Naive B cell (primary cell): ENCODE measurements around the gene ERO1B. TPM values are rescaled to one million over a fixed set of nuclear protein-coding genes. Genes with fewer than 3 reads are reported as not detected.

Experiments used
- ATAC-seq, 2 donors: fragments of 150-1000 bp; cut with Tn5 transposase; 2 replicates each; pipeline ENCODE4 v1.10.0; 2021; ENCODE audit warnings: low read depth in 2 of 2, mild to moderate bottlenecking in 2 of 2, moderate library complexity in 2 of 2
- DNase-seq: peaks from one replicate; pipeline ENCODE4 v3.0.0; 2022
- H3K27ac Mint-ChIP-seq, 6 donors: one replicate each; pipeline ENCODE4 v1.8.0; 2020 to 2022; ENCODE audit warnings: mild to moderate bottlenecking in 6 of 6, mixed read lengths in 6 of 6, moderate library complexity in 5 of 6, inconsistent platforms in 2 of 6
- H3K27me3 Mint-ChIP-seq, 3 donors: one replicate each; pipeline ENCODE4 v1.8.0; 2021 to 2022; ENCODE audit warnings: mixed read lengths in 3 of 3, mild to moderate bottlenecking in 1 of 3
- H3K36me3 Mint-ChIP-seq, 2 donors: one replicate each; pipeline ENCODE4 v1.8.0; 2020 to 2022; ENCODE audit warnings: mixed read lengths in 2 of 2, inconsistent platforms in 1 of 2, mild to moderate bottlenecking in 1 of 2
- H3K4me1 Mint-ChIP-seq, 3 donors: one replicate each; pipeline ENCODE4 v1.8.0; 2020 to 2022; ENCODE audit warnings: mixed read lengths in 3 of 3, inconsistent platforms in 1 of 3, mild to moderate bottlenecking in 1 of 3, moderate library complexity in 1 of 3
- H3K4me3 Mint-ChIP-seq, 8 donors: one replicate each; pipeline ENCODE4 v1.8.0; 2020 to 2022; ENCODE audit warnings: mild to moderate bottlenecking in 8 of 8, mixed read lengths in 8 of 8, moderate library complexity in 8 of 8, inconsistent platforms in 2 of 8
- H3K9me3 Mint-ChIP-seq, 7 donors: one replicate each; pipeline ENCODE4 v1.8.0; 2020 to 2022; ENCODE audit warnings: mixed read lengths in 7 of 7, mild to moderate bottlenecking in 5 of 7, inconsistent platforms in 2 of 7, moderate library complexity in 1 of 7
- polyA plus RNA-seq, 6 donors: library from polyadenylated mRNA; unstranded; fragments of 300-500 nt; fragmentation: Illumina TruSeq; gene quantifications; one replicate each; pipeline ENCODE4 v1.2.3, GENCODE V29; 2021; ENCODE audit warnings: low read depth in 6 of 6

Gene ERO1B
- polyA plus RNA-seq, 6 donors from 2014 or later: 2.6 to 6.3 (median 5.3) TPM

- H3K27me3 Mint-ChIP-seq: no peaks in the 10 kb centered on the region
- no peak overlapping the region for H3K4me3 Mint-ChIP-seq
- no peak overlapping the region for H3K27ac Mint-ChIP-seq
- H3K9me3 Mint-ChIP-seq: peaks cover 6 to 34% (median 22%) of the 10 kb centered on the region in 7 donors
- ATAC-seq: no peak
- peaks cover 16 to 27% of the 10 kb centered on the region in 2 donors for H3K36me3 Mint-ChIP-seq
- H3K4me1 Mint-ChIP-seq: peaks cover 0 to 7% (median 0%) of the 10 kb centered on the region in 3 donors
- no peak for DNase-seq
These were observed 96.1 kb downstream of the ERO1B start for GRCh38 chr1:236185687-236186086.

GRCh38 chr1:236181059-236181458 lies 100.7 kb downstream of the ERO1B start:
- Mint-ChIP-seq H3K9me3 (no peaks in the 10 kb centered on the region), H3K27ac (no peak overlapping the region), H3K27me3 (no peaks in the 10 kb centered on the region), H3K4me1 (peaks cover 0 to 6% (median 0%) of the 10 kb centered on the region in 3 donors), H3K36me3 (no peaks in the 10 kb centered on the region), H3K4me3 (no peak overlapping the region)
- ATAC-seq: no peak
- no peak for DNase-seq

GRCh38 chr1:236179634-236180033 lies 102.1 kb downstream of the ERO1B start:
- H3K4me3 Mint-ChIP-seq: no peak overlapping the region
- ATAC-seq (no peak), DNase-seq (no peak)
- H3K9me3 Mint-ChIP-seq: no peaks in the 10 kb centered on the region
- H3K4me1 Mint-ChIP-seq: peaks cover 4 to 11% (median 10%) of the 10 kb centered on the region in 3 donors
- no peak overlapping the region for H3K27ac Mint-ChIP-seq
- no peaks in the 10 kb centered on the region for H3K27me3 Mint-ChIP-seq
- H3K36me3 Mint-ChIP-seq: peaks cover 0 to 3% of the 10 kb centered on the region in 2 donors

- ATAC-seq: no peak
- no peak overlapping the region for H3K27ac Mint-ChIP-seq
- no peaks in the 10 kb centered on the region for H3K9me3 Mint-ChIP-seq
These were observed 105.1 kb downstream of the ERO1B start for GRCh38 chr1:236176337-236177336.

GRCh38 chr1:236175642-236176336 lies 106.0 kb downstream of the ERO1B start:
- peak overlapping the region in 2 of 6 donors; percentile 8 to 35 for H3K27ac Mint-ChIP-seq
- H3K36me3 Mint-ChIP-seq: peaks cover 0 to 7% of the 10 kb centered on the region in 2 donors
- peak overlapping the region in 1 of 8 donors; percentile 53 for H3K4me3 Mint-ChIP-seq

More at GRCh38 chr1:236176337-236177336, 105.1 kb downstream of the ERO1B start:
- H3K27me3 Mint-ChIP-seq: no peaks in the 10 kb centered on the region
- DNase-seq: no peak
- peak overlapping the region in 1 of 8 donors; percentile 53 for H3K4me3 Mint-ChIP-seq
- H3K4me1 Mint-ChIP-seq: peaks cover 4 to 12% (median 11%) of the 10 kb centered on the region in 3 donors
- peaks cover 0 to 7% of the 10 kb centered on the region in 2 donors for H3K36me3 Mint-ChIP-seq

GRCh38 chr1:236173174-236173767 lies 108.5 kb downstream of the ERO1B start:
- no peaks in the 10 kb centered on the region for H3K9me3 Mint-ChIP-seq
- ATAC-seq (no peak), DNase-seq (no peak)
- H3K27me3 Mint-ChIP-seq: no peaks in the 10 kb centered on the region
- H3K27ac Mint-ChIP-seq: peak overlapping the region in 1 of 6 donors; percentile 91
- peaks cover 0 to 7% of the 10 kb centered on the region in 2 donors for H3K36me3 Mint-ChIP-seq
- H3K4me1 Mint-ChIP-seq: peaks cover 4 to 12% (median 11%) of the 10 kb centered on the region in 3 donors
- H3K4me3 Mint-ChIP-seq: peak overlapping the region in 1 of 8 donors; percentile 42

More at GRCh38 chr1:236175642-236176336, 106.0 kb downstream of the ERO1B start:
- no peak for DNase-seq
- no peak for ATAC-seq
- Mint-ChIP-seq H3K9me3 (no peaks in the 10 kb centered on the region), H3K27me3 (no peaks in the 10 kb centered on the region), H3K4me1 (peaks cover 4 to 12% (median 11%) of the 10 kb centered on the region in 3 donors)

- Mint-ChIP-seq H3K27me3 (no peaks in the 10 kb centered on the region), H3K9me3 (no peaks in the 10 kb centered on the region), H3K36me3 (peaks cover 0 to 7% of the 10 kb centered on the region in 2 donors), H3K4me1 (peaks cover 4 to 12% (median 11%) of the 10 kb centered on the region in 3 donors), H3K27ac (no peak overlapping the region), H3K4me3 (no peak overlapping the region)
- no peak for ATAC-seq
- DNase-seq: no peak
These were observed 109.6 kb downstream of the ERO1B start for GRCh38 chr1:236172041-236172579.

- H3K4me1 Mint-ChIP-seq: peaks cover 4 to 9% (median 6%) of the 10 kb centered on the region in 3 donors
- ATAC-seq: no peak
- no peak overlapping the region for H3K4me3 Mint-ChIP-seq
- H3K36me3 Mint-ChIP-seq: peaks cover 0 to 12% of the 10 kb centered on the region in 2 donors
- H3K27ac Mint-ChIP-seq: peak overlapping the region in 1 of 6 donors; percentile 49
- H3K9me3 Mint-ChIP-seq: peaks cover 3 to 6% (median 5%) of the 10 kb centered on the region in 7 donors
- H3K27me3 Mint-ChIP-seq: no peaks in the 10 kb centered on the region
- no peak for DNase-seq
These were observed 112.9 kb downstream of the ERO1B start for GRCh38 chr1:236168716-236169429.

- peaks cover 5 to 19% of the 10 kb centered on the region in 2 donors for H3K36me3 Mint-ChIP-seq
- H3K27ac Mint-ChIP-seq: peak overlapping the region in 1 of 6 donors; percentile 13
- ATAC-seq: no peak
- DNase-seq: no peak
- H3K27me3 Mint-ChIP-seq: no peaks in the 10 kb centered on the region
- peaks cover 8 to 18% (median 16%) of the 10 kb centered on the region in 7 donors for H3K9me3 Mint-ChIP-seq
- H3K4me1 Mint-ChIP-seq: peaks cover 14 to 18% (median 17%) of the 10 kb centered on the region in 3 donors
- no peak overlapping the region for H3K4me3 Mint-ChIP-seq
These were observed 114.2 kb downstream of the ERO1B start for GRCh38 chr1:236167578-236167977.

- Mint-ChIP-seq H3K27ac (no peak overlapping the region), H3K9me3 (peaks cover 8 to 21% (median 18%) of the 10 kb centered on the region in 7 donors), H3K36me3 (peaks cover 5 to 19% of the 10 kb centered on the region in 2 donors), H3K4me1 (peaks cover 14 to 18% (median 17%) of the 10 kb centered on the region in 3 donors), H3K27me3 (no peaks in the 10 kb centered on the region), H3K4me3 (no peak overlapping the region)
- ATAC-seq (no peak), DNase-seq (no peak)
These were observed 114.6 kb downstream of the ERO1B start for GRCh38 chr1:236167154-236167553.

- Mint-ChIP-seq H3K36me3 (peaks cover 13 to 30% of the 10 kb centered on the region in 2 donors), H3K27ac (no peak overlapping the region), H3K9me3 (peaks cover 14 to 31% (median 29%) of the 10 kb centered on the region in 7 donors), H3K4me1 (peaks cover 14 to 25% (median 21%) of the 10 kb centered on the region in 3 donors), H3K4me3 (no peak overlapping the region), H3K27me3 (peaks cover 0 to 10% (median 0%) of the 10 kb centered on the region in 3 donors)
- DNase-seq (no peak), ATAC-seq (no peak)
These were observed 115.7 kb downstream of the ERO1B start for GRCh38 chr1:236166041-236166440.
